ENCODE measurements around the gene CTNNA3.

CTNNA3 gene

GRCh38 chr10:67302701-67303100, 393.3 kb downstream of the CTNNA3 start:
- no peaks in the 10 kb centered on the region for H3K4me1 ChIP-seq (ENCODE audit: control insufficient read depth in 1 of 2, insufficient read depth in 2 of 2, low read length in 2 of 2)
- H3K27ac ChIP-seq (ENCODE audit: low read length): no peak overlapping the region
- H3K27me3 ChIP-seq (ENCODE audit: low read depth, low read length): no peaks in the 10 kb centered on the region
- no peaks in the 10 kb centered on the region for H3K9me3 ChIP-seq (ENCODE audit: control insufficient read depth in 1 of 2, low read length in 2 of 2)
- H3K36me3 ChIP-seq (ENCODE audit: control insufficient read depth in 1 of 2, insufficient read depth in 2 of 2, low read length in 2 of 2): no peaks in the 10 kb centered on the region
- H3K4me3 ChIP-seq (ENCODE audit: low read depth in 1 of 2, low read length in 2 of 2): no peak overlapping the region

GRCh38 chr10:67299761-67300160, 396.2 kb downstream of the CTNNA3 start:
- no peaks in the 10 kb centered on the region for H3K36me3 ChIP-seq (ENCODE audit: control insufficient read depth in 1 of 2, insufficient read depth in 2 of 2, low read length in 2 of 2)
- no peak overlapping the region for H3K4me3 ChIP-seq (ENCODE audit: low read depth in 1 of 2, low read length in 2 of 2)
- no peak overlapping the region for H3K27ac ChIP-seq (ENCODE audit: low read length)
- H3K27me3 ChIP-seq (ENCODE audit: low read depth, low read length): no peaks in the 10 kb centered on the region
- H3K4me1 ChIP-seq (ENCODE audit: control insufficient read depth in 1 of 2, insufficient read depth in 2 of 2, low read length in 2 of 2): no peaks in the 10 kb centered on the region
- H3K9me3 ChIP-seq (ENCODE audit: control insufficient read depth in 1 of 2, low read length in 2 of 2): no peaks in the 10 kb centered on the region

DNA sequence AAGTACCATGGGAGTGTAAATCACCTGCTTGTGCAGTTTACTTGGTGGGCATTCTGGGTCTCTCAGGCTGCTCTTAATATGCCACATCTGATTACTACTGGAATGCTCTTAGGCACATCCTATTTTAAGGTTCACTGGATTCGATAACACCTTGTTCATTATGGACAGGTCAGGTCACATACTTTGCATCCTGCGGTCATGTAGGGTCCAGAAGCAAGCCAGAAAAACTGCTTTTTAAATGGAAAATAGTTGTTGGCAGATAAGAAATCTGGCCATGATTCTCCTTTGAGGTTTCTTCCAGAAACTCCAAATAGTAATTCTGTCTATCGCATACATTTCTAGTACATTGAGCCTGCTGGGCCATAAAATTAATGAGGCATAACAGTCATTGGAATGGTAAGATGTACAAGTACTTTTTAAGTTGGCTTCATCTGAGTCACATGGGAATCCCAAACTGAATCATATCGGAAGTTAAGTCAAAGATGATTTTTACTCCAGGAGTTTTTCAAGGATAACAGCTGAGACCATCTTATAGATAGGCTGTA, 398.3 kb downstream of the CTNNA3 start:
- Histone ChIP-seq H3K4me1 (ENCODE audit: control insufficient read depth in 1 of 2, insufficient read depth in 2 of 2, low read length in 2 of 2) (no peaks in the 10 kb centered on the region), H3K27ac (ENCODE audit: low read length) (no peak overlapping the region), H3K4me3 (ENCODE audit: low read depth in 1 of 2, low read length in 2 of 2) (no peak overlapping the region), H3K27me3 (ENCODE audit: low read depth, low read length) (no peaks in the 10 kb centered on the region), H3K36me3 (ENCODE audit: control insufficient read depth in 1 of 2, insufficient read depth in 2 of 2, low read length in 2 of 2) (no peaks in the 10 kb centered on the region), H3K9me3 (ENCODE audit: control insufficient read depth in 1 of 2, low read length in 2 of 2) (no peaks in the 10 kb centered on the region)

- Histone ChIP-seq H3K27me3 (ENCODE audit: low read depth, low read length) (no peaks in the 10 kb centered on the region), H3K9me3 (ENCODE audit: control insufficient read depth in 1 of 2, low read length in 2 of 2) (no peaks in the 10 kb centered on the region), H3K27ac (ENCODE audit: low read length) (no peak overlapping the region), H3K36me3 (ENCODE audit: control insufficient read depth in 1 of 2, insufficient read depth in 2 of 2, low read length in 2 of 2) (no peaks in the 10 kb centered on the region), H3K4me1 (ENCODE audit: control insufficient read depth in 1 of 2, insufficient read depth in 2 of 2, low read length in 2 of 2) (no peaks in the 10 kb centered on the region), H3K4me3 (ENCODE audit: low read depth in 1 of 2, low read length in 2 of 2) (no peak overlapping the region)
Measured at GRCh38 chr10:67296926-67297325, 399.1 kb downstream of the CTNNA3 start.

- Histone ChIP-seq H3K27me3 (ENCODE audit: low read depth, low read length) (no peaks in the 10 kb centered on the region), H3K4me1 (ENCODE audit: control insufficient read depth in 1 of 2, insufficient read depth in 2 of 2, low read length in 2 of 2) (no peaks in the 10 kb centered on the region), H3K36me3 (ENCODE audit: control insufficient read depth in 1 of 2, insufficient read depth in 2 of 2, low read length in 2 of 2) (no peaks in the 10 kb centered on the region), H3K9me3 (ENCODE audit: control insufficient read depth in 1 of 2, low read length in 2 of 2) (no peaks in the 10 kb centered on the region), H3K27ac (ENCODE audit: low read length) (no peak overlapping the region), H3K4me3 (ENCODE audit: low read depth in 1 of 2, low read length in 2 of 2) (no peak overlapping the region)
Measured at GRCh38 chr10:67288688-67289410, 407.1 kb downstream of the CTNNA3 start.

- Histone ChIP-seq H3K4me3 (ENCODE audit: low read depth in 1 of 2, low read length in 2 of 2) (no peak overlapping the region), H3K27ac (ENCODE audit: low read length) (no peak overlapping the region), H3K36me3 (ENCODE audit: control insufficient read depth in 1 of 2, insufficient read depth in 2 of 2, low read length in 2 of 2) (no peaks in the 10 kb centered on the region), H3K4me1 (ENCODE audit: control insufficient read depth in 1 of 2, insufficient read depth in 2 of 2, low read length in 2 of 2) (no peaks in the 10 kb centered on the region), H3K9me3 (ENCODE audit: control insufficient read depth in 1 of 2, low read length in 2 of 2) (no peaks in the 10 kb centered on the region), H3K27me3 (ENCODE audit: low read depth, low read length) (no peaks in the 10 kb centered on the region)
Measured at GRCh38 chr10:67284589-67284988, 411.4 kb downstream of the CTNNA3 start.

DNA sequence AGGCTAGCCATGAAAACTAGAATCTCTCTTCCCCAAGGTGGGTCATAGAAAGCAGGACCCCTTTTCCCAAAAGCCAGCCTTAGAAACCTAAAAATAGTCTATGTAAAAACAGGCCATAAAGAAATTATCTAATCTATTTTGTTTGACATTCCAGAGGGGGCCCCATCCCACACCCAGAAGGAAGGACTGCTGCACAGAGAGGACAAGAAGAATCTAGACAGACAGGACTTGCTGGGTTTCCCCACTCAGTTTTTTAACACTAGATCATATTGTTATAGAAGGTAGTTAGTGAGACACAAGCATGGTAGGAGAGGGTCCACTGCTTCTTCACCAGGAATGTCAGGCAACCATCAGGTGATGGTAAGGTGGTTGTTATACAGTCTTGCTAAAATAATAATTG, 413.1 kb downstream of the CTNNA3 start:
- no peak overlapping the region for H3K27ac ChIP-seq (ENCODE audit: low read length)
- H3K9me3 ChIP-seq (ENCODE audit: control insufficient read depth in 1 of 2, low read length in 2 of 2): no peaks in the 10 kb centered on the region
- no peaks in the 10 kb centered on the region for H3K27me3 ChIP-seq (ENCODE audit: low read depth, low read length)
- H3K36me3 ChIP-seq (ENCODE audit: control insufficient read depth in 1 of 2, insufficient read depth in 2 of 2, low read length in 2 of 2): no peaks in the 10 kb centered on the region
- no peak overlapping the region for H3K4me3 ChIP-seq (ENCODE audit: low read depth in 1 of 2, low read length in 2 of 2)
- H3K4me1 ChIP-seq (ENCODE audit: control insufficient read depth in 1 of 2, insufficient read depth in 2 of 2, low read length in 2 of 2): no peaks in the 10 kb centered on the region

- Histone ChIP-seq H3K36me3 (ENCODE audit: control insufficient read depth in 1 of 2, insufficient read depth in 2 of 2, low read length in 2 of 2) (no peaks in the 10 kb centered on the region), H3K9me3 (ENCODE audit: control insufficient read depth in 1 of 2, low read length in 2 of 2) (no peaks in the 10 kb centered on the region), H3K4me3 (ENCODE audit: low read depth in 1 of 2, low read length in 2 of 2) (no peak overlapping the region), H3K4me1 (ENCODE audit: control insufficient read depth in 1 of 2, insufficient read depth in 2 of 2, low read length in 2 of 2) (no peaks in the 10 kb centered on the region), H3K27ac (ENCODE audit: low read length) (no peak overlapping the region), H3K27me3 (ENCODE audit: low read depth, low read length) (no peaks in the 10 kb centered on the region)
Measured at GRCh38 chr10:67280405-67280804, 415.6 kb downstream of the CTNNA3 start.

DNA sequence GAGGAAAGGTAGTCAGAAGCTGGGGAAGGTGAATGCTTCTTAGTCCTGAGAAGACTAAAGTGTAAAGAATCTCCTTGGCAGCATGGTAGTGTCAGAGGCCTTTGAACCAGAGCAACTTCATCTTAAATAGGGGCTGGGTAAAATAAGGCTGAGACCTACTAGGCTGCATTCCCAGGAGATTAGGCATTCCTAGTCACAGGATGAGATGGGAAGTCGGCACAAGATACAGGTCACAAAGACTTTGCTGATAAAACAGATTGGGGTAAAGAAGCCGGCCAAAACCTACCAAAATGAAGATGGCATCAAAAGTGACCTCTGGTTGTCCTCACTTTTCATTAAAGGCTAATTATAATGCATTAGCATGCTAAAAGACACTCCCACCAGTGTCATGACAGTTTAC, 418.6 kb downstream of the CTNNA3 start:
- Histone ChIP-seq H3K27me3 (ENCODE audit: low read depth, low read length) (no peaks in the 10 kb centered on the region), H3K9me3 (ENCODE audit: control insufficient read depth in 1 of 2, low read length in 2 of 2) (no peaks in the 10 kb centered on the region), H3K4me1 (ENCODE audit: control insufficient read depth in 1 of 2, insufficient read depth in 2 of 2, low read length in 2 of 2) (no peaks in the 10 kb centered on the region), H3K36me3 (ENCODE audit: control insufficient read depth in 1 of 2, insufficient read depth in 2 of 2, low read length in 2 of 2) (no peaks in the 10 kb centered on the region), H3K4me3 (ENCODE audit: low read depth in 1 of 2, low read length in 2 of 2) (no peak overlapping the region), H3K27ac (ENCODE audit: low read length) (no peak overlapping the region)

- no peaks in the 10 kb centered on the region for H3K27me3 ChIP-seq (ENCODE audit: low read depth, low read length)
- H3K9me3 ChIP-seq (ENCODE audit: control insufficient read depth in 1 of 2, low read length in 2 of 2): no peaks in the 10 kb centered on the region
- H3K4me3 ChIP-seq (ENCODE audit: low read depth in 1 of 2, low read length in 2 of 2): peak overlapping the region in 1 of 2 donors; percentile 33
- no peaks in the 10 kb centered on the region for H3K4me1 ChIP-seq (ENCODE audit: control insufficient read depth in 1 of 2, insufficient read depth in 2 of 2, low read length in 2 of 2)
- no peak overlapping the region for H3K27ac ChIP-seq (ENCODE audit: low read length)
- H3K36me3 ChIP-seq (ENCODE audit: control insufficient read depth in 1 of 2, insufficient read depth in 2 of 2, low read length in 2 of 2): no peaks in the 10 kb centered on the region
Measured at GRCh38 chr10:67269828-67270227, 426.2 kb downstream of the CTNNA3 start.

DNA sequence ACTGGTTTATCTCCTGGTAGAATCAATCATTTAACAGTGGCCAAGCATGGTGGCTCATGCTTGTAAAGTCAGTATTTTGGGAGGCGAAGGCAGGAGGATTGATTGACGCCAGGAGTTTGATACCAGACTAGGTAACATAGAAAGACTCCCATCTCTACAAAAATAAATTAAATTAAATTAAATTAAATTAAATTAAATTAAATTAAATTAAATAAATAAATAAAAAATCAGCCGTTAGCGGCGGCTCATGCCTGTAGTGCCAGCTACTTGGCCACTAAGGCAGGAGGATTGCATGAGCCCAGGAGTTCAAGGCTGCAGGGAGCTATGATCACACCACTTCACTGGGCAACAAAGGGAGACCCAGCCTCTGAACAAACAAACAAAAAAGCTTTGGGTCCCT, 427.8 kb downstream of the CTNNA3 start:
- no peaks in the 10 kb centered on the region for H3K27me3 ChIP-seq (ENCODE audit: low read depth, low read length)
- no peaks in the 10 kb centered on the region for H3K9me3 ChIP-seq (ENCODE audit: control insufficient read depth in 1 of 2, low read length in 2 of 2)
- no peak overlapping the region for H3K4me3 ChIP-seq (ENCODE audit: low read depth in 1 of 2, low read length in 2 of 2)
- H3K27ac ChIP-seq (ENCODE audit: low read length): no peak overlapping the region
- no peaks in the 10 kb centered on the region for H3K4me1 ChIP-seq (ENCODE audit: control insufficient read depth in 1 of 2, insufficient read depth in 2 of 2, low read length in 2 of 2)
- no peaks in the 10 kb centered on the region for H3K36me3 ChIP-seq (ENCODE audit: control insufficient read depth in 1 of 2, insufficient read depth in 2 of 2, low read length in 2 of 2)

DNA sequence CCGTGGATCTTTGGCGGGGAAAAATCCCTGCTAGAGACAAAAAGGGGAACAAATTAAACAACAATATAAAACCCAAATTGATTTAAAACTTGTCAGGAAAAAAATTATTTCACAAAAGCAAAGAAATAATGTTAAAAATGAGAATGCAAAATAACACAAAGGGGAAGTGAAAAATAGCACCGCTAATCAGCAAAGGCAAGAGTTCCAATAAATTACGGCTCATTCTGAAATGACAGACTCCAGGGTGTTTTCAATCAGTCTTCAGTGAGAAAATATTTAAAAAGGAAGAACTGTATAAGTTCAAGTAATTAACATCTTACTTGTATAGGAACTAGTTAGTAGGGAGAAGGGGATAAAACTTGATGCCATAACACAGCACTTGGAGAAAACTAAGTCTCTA, 433.3 kb downstream of the CTNNA3 start:
- H3K36me3 ChIP-seq (ENCODE audit: control insufficient read depth in 1 of 2, insufficient read depth in 2 of 2, low read length in 2 of 2): no peaks in the 10 kb centered on the region
- H3K9me3 ChIP-seq (ENCODE audit: control insufficient read depth in 1 of 2, low read length in 2 of 2): no peaks in the 10 kb centered on the region
- no peak overlapping the region for H3K4me3 ChIP-seq (ENCODE audit: low read depth in 1 of 2, low read length in 2 of 2)
- no peaks in the 10 kb centered on the region for H3K27me3 ChIP-seq (ENCODE audit: low read depth, low read length)
- H3K4me1 ChIP-seq (ENCODE audit: control insufficient read depth in 1 of 2, insufficient read depth in 2 of 2, low read length in 2 of 2): no peaks in the 10 kb centered on the region
- H3K27ac ChIP-seq (ENCODE audit: low read length): no peak overlapping the region

All from muscle layer of duodenum (tissue), 2 donors.